PC-3 (cell line): ENCODE measurements around the gene ARHGAP24. TPM values are rescaled to one million over a fixed set of nuclear protein-coding genes. Genes with fewer than 3 reads are reported as not detected.

Experiments used
- ATAC-seq: fragments of 200-7000 bp; cut with Tn5 transposase; 2 replicates; pipeline ENCODE4 v1.9.1; 2020; ENCODE audit warnings: mild to moderate bottlenecking, moderate library complexity
- BruUV-seq: library from RNA; stranded (reverse); fragments of 400-500 nt; replicated peaks from 2 replicates; lab custom pipeline; 2021; lab: Mats Ljungman, UMichigan
- CTCF ChIA-PET: fragments of 300-600 bp; sonication (Branson Sonifier 250); formaldehyde crosslinking; loops from one replicate; lab custom pipeline; 2022; ENCODE audit warnings: antibody characterized with exemption; lab: Charles Lee
- POLR2A ChIA-PET: fragments of 300-600 bp; sonication (Branson Sonifier 250); formaldehyde crosslinking; loops from one replicate; lab custom pipeline; 2022; ENCODE audit warnings: antibody characterized with exemption; ENCODE audit not compliant: unreplicated experiment; lab: Charles Lee
- DNase-seq: peaks from one replicate; pipeline ENCODE4 v3.0.0-alpha.2; 2015
- H2AFZ ChIP-seq: fragments of 300-600 bp; sonication (generic); 2 replicates; pipeline ENCODE4 v1.6.0; 2016; ENCODE audit warnings: antibody characterized with exemption, low read length
- H3F3A ChIP-seq: fragments of 300-600 bp; sonication (generic); one replicate; pipeline ENCODE4 v1.6.0; 2017; ENCODE audit warnings: antibody characterized with exemption, low read length, control low read depth, mild to moderate bottlenecking; ENCODE audit not compliant: unreplicated experiment
- H3K27ac ChIP-seq: fragments of 300-600 bp; sonication (generic); 2 replicates; pipeline ENCODE4 v1.5.1; 2016; ENCODE audit warnings: mild to moderate bottlenecking, low read length
- H3K27me3 ChIP-seq: fragments of 300-600 bp; sonication (generic); 2 replicates; pipeline ENCODE4 v1.6.1; 2016; ENCODE audit warnings: low read length, mixed read lengths
- H3K36me3 ChIP-seq: fragments of 300-600 bp; sonication (generic); 2 replicates; pipeline ENCODE4 v1.6.1; 2016; ENCODE audit warnings: low read depth, mixed run types, low read length, mixed read lengths
- H3K4me1 ChIP-seq: fragments of 300-600 bp; sonication (generic); 2 replicates; pipeline ENCODE4 v1.5.1; 2016; ENCODE audit warnings: low read length; ENCODE audit not compliant: insufficient read depth
- H3K4me2 ChIP-seq: fragments of 300-600 bp; sonication (generic); 2 replicates; pipeline ENCODE4 v1.6.0; 2016; ENCODE audit warnings: low read length
- H3K4me3 ChIP-seq: fragments of 300-600 bp; sonication (generic); 2 replicates; pipeline ENCODE4 v1.5.1; 2016; ENCODE audit warnings: mild to moderate bottlenecking, low read length, mixed read lengths
- H3K79me2 ChIP-seq: fragments of 300-600 bp; sonication (generic); 2 replicates; pipeline ENCODE4 v1.6.1; 2017; ENCODE audit warnings: low read length, mixed read lengths
- H3K9ac ChIP-seq: fragments of 300-600 bp; sonication (generic); 2 replicates; pipeline ENCODE4 v1.6.0; 2016; ENCODE audit warnings: mild to moderate bottlenecking, low read length
- H3K9me2 ChIP-seq: fragments of 300-600 bp; sonication (generic); replicated peaks from 2 replicates; pipeline ENCODE4 v1.6.1; 2016; ENCODE audit warnings: mixed run types, low read length, mixed read lengths
- H3K9me3 ChIP-seq: fragments of 300-600 bp; sonication (generic); 2 replicates; pipeline ENCODE4 v1.6.1; 2016; ENCODE audit warnings: low read length, mixed read lengths
- H4K20me1 ChIP-seq: fragments of 300-600 bp; sonication (generic); 2 replicates; pipeline ENCODE4 v1.6.1; 2016; ENCODE audit warnings: low read length, mixed read lengths
- EZH2 ChIP-seq: fragments of 300-600 bp; sonication (generic); IDR thresholded peaks from one replicate; pipeline ENCODE4 v1.6.1; 2017; ENCODE audit warnings: antibody characterized with exemption, mild to moderate bottlenecking, low read length; ENCODE audit not compliant: unreplicated experiment
- EZH2phosphoT487 ChIP-seq: fragments of 300-600 bp; sonication (generic); IDR thresholded peaks from 2 replicates; pipeline ENCODE4 v1.6.1; 2018; ENCODE audit warnings: mild to moderate bottlenecking, antibody characterized with exemption, low read length, borderline replicate concordance
- intact Hi-C: fragments of 100-400 bp; cut with micrococcal nuclease; formaldehyde crosslinking; loops from 2 replicates; pipeline ENCODE4 v1.9.0; 2023
- total RNA-seq: library from RNA; depleted of rRNA; stranded (reverse); fragments of >200 nt; gene quantifications from 2 replicates; pipeline ENCODE4 v1.2.3, GENCODE V29; 2014
- TF ChIP-seq, protein P1 (sequence below): fragments of 300-600 bp; sonication (generic); conservative IDR thresholded peaks from 2 replicates; pipeline ENCODE4 v1.5.1; 2017; ENCODE audit warnings: antibody characterized with exemption, low read depth, mild to moderate bottlenecking, low read length

Gene ARHGAP24
- total RNA-seq, 1 experiment from 2014 or later: 7.4 TPM

GRCh38 chr4:86014599-86014998, 539.6 kb downstream of the ARHGAP24 start:
- no peaks in the 10 kb centered on the region for H3K79me2 ChIP-seq
- no peak overlapping the region for H3K9ac ChIP-seq
- H3K4me3 ChIP-seq: no peak overlapping the region
- H4K20me1 ChIP-seq: no peaks in the 10 kb centered on the region
- H3K36me3 ChIP-seq: no peaks in the 10 kb centered on the region
- no peaks in the 10 kb centered on the region for H3K27me3 ChIP-seq
- H3K4me2 ChIP-seq: no peak overlapping the region
- H3K9me3 ChIP-seq: no peaks in the 10 kb centered on the region
- H3K4me1 ChIP-seq: no peaks in the 10 kb centered on the region
- intact Hi-C loops: no loop called here
- ChIA-PET CTCF (no interaction called here), POLR2A (no interaction called here)
- H2AFZ ChIP-seq: no peak overlapping the region
- ATAC-seq (no peak), DNase-seq (no peak)
- BruUV-seq: no TSS peak
- no peaks in the 10 kb centered on the region for H3K9me2 ChIP-seq
- no peak for TF ChIP-seq EZH2phosphoT487
- no peak for TF ChIP-seq EZH2
- TF ChIP-seq, protein P1, sequence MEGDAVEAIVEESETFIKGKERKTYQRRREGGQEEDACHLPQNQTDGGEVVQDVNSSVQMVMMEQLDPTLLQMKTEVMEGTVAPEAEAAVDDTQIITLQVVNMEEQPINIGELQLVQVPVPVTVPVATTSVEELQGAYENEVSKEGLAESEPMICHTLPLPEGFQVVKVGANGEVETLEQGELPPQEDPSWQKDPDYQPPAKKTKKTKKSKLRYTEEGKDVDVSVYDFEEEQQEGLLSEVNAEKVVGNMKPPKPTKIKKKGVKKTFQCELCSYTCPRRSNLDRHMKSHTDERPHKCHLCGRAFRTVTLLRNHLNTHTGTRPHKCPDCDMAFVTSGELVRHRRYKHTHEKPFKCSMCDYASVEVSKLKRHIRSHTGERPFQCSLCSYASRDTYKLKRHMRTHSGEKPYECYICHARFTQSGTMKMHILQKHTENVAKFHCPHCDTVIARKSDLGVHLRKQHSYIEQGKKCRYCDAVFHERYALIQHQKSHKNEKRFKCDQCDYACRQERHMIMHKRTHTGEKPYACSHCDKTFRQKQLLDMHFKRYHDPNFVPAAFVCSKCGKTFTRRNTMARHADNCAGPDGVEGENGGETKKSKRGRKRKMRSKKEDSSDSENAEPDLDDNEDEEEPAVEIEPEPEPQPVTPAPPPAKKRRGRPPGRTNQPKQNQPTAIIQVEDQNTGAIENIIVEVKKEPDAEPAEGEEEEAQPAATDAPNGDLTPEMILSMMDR: no peak
- H3K27ac ChIP-seq: no peak overlapping the region
- H3F3A ChIP-seq: no peaks in the 10 kb centered on the region

GRCh38 chr4:86015412-86016350, 540.7 kb downstream of the ARHGAP24 start:
- H3K4me2 ChIP-seq: no peak overlapping the region
- H3K27ac ChIP-seq: no peak overlapping the region
- H3K79me2 ChIP-seq: no peaks in the 10 kb centered on the region
- H3K9ac ChIP-seq: no peak overlapping the region
- TF ChIP-seq EZH2phosphoT487 (no peak), EZH2 (no peak)
- TF ChIP-seq, protein P1: no peak
- H3K4me1 ChIP-seq: no peaks in the 10 kb centered on the region
- ATAC-seq (peak; percentile 42; the same call in 1 of the 2 replicates), DNase-seq (no peak)
- H2AFZ ChIP-seq: no peak overlapping the region
- intact Hi-C loops: no loop called here
- ChIA-PET POLR2A (no interaction called here), CTCF (no interaction called here)
- H3K36me3 ChIP-seq: no peaks in the 10 kb centered on the region
- no peak overlapping the region for H3K4me3 ChIP-seq
- H3K9me2 ChIP-seq: no peaks in the 10 kb centered on the region
- no peaks in the 10 kb centered on the region for H4K20me1 ChIP-seq
- H3K27me3 ChIP-seq: no peaks in the 10 kb centered on the region
- BruUV-seq: no TSS peak
- H3K9me3 ChIP-seq: no peaks in the 10 kb centered on the region
- no peaks in the 10 kb centered on the region for H3F3A ChIP-seq

DNA sequence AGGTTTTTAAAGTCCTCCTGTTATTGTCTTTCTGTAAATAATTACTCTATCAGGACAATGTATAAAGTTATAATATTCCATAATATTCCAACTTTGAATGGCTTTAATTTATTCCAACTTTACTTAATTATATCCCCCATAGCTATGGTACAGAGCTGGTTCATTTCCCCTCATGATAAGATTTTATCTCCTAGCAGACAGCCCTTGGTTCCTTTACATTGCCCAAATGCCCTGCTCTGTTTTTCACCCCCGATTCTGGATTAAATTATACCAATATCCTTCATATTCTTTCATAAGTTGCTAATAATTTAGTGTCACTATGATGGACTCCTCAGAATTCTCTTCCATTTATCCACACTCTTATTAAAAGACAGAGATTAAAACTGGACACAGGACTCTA, 544.4 kb downstream of the ARHGAP24 start:
- no peaks in the 10 kb centered on the region for H3K79me2 ChIP-seq
- no peak overlapping the region for H2AFZ ChIP-seq
- intact Hi-C loops: no loop called here
- H3K4me2 ChIP-seq: no peak overlapping the region
- ATAC-seq (no peak), DNase-seq (no peak)
- no peak overlapping the region for H3K27ac ChIP-seq
- no peak overlapping the region for H3K9ac ChIP-seq
- no peaks in the 10 kb centered on the region for H3K9me3 ChIP-seq
- H3F3A ChIP-seq: no peaks in the 10 kb centered on the region
- ChIA-PET POLR2A (no interaction called here), CTCF (no interaction called here)
- no peaks in the 10 kb centered on the region for H4K20me1 ChIP-seq
- H3K9me2 ChIP-seq: no peaks in the 10 kb centered on the region
- no peak for TF ChIP-seq EZH2phosphoT487
- TF ChIP-seq, protein P1: no peak
- no peak for TF ChIP-seq EZH2
- no peaks in the 10 kb centered on the region for H3K36me3 ChIP-seq
- H3K27me3 ChIP-seq: no peaks in the 10 kb centered on the region
- H3K4me3 ChIP-seq: no peak overlapping the region
- BruUV-seq: no TSS peak
- H3K4me1 ChIP-seq: no peaks in the 10 kb centered on the region
